Mesendoderm (in vitro differentiated cells): ENCODE data around the gene EMD.

Experiments
- DNase-seq: peaks from one replicate; pipeline ENCODE4 v3.0.0; 2013
- H2AK5ac ChIP-seq: 2 replicates; pipeline ENCODE4 v1.6.1; 2013; ENCODE audit warnings: low read length, inconsistent platforms
- H2BK120ac ChIP-seq: 2 replicates; pipeline ENCODE4 v1.6.1; 2013; ENCODE audit warnings: low read depth, mild to moderate bottlenecking, low read length, moderate library complexity, mixed read lengths
- H2BK15ac ChIP-seq: replicated peaks from 2 replicates; pipeline ENCODE4 v1.6.1; 2013; ENCODE audit warnings: low read depth, mild to moderate bottlenecking, moderate library complexity
- H2BK5ac ChIP-seq: 2 replicates; pipeline ENCODE4 v1.6.1; 2013; ENCODE audit warnings: low read length, inconsistent platforms
- H3K18ac ChIP-seq: 2 replicates; pipeline ENCODE4 v1.6.1; 2013; ENCODE audit warnings: mild to moderate bottlenecking, low read length, mixed read lengths
- H3K23ac ChIP-seq: one replicate; pipeline ENCODE4 v1.6.1; 2013; ENCODE audit warnings: low read length
- H3K27ac ChIP-seq: 2 replicates; pipeline ENCODE4 v1.5.1; 2013; ENCODE audit warnings: low read depth, mild to moderate bottlenecking, inconsistent platforms, low read length, moderate library complexity
- H3K27me3 ChIP-seq: 2 replicates; pipeline ENCODE4 v1.6.1; 2013; ENCODE audit warnings: low read length, control low read depth, mild to moderate bottlenecking, inconsistent platforms; ENCODE audit not compliant: insufficient read depth, poor library complexity
- H3K36me3 ChIP-seq: 2 replicates; pipeline ENCODE4 v1.6.1; 2013; ENCODE audit warnings: low read length, inconsistent platforms; ENCODE audit not compliant: control insufficient read depth, insufficient read depth
- H3K4ac ChIP-seq: one replicate; pipeline ENCODE4 v1.6.1; 2013; ENCODE audit warnings: low read depth, mild to moderate bottlenecking, low read length, moderate library complexity
- H3K4me1 ChIP-seq: 2 replicates; pipeline ENCODE4 v1.6.1; 2013; ENCODE audit warnings: low read depth, low read length, inconsistent platforms; ENCODE audit not compliant: control insufficient read depth
- H3K4me2 ChIP-seq: 2 replicates; pipeline ENCODE4 v1.6.1; 2013; ENCODE audit warnings: low read length
- H3K4me3 ChIP-seq: 2 replicates; pipeline ENCODE4 v1.5.1; 2013; ENCODE audit warnings: mild to moderate bottlenecking, low read length
- H3K56ac ChIP-seq: one replicate; pipeline ENCODE4 v1.6.1; 2013; ENCODE audit warnings: low read length
- H3K79me1 ChIP-seq: 2 replicates; pipeline ENCODE4 v1.6.1; 2013; ENCODE audit warnings: low read length, inconsistent platforms
- H3K79me2 ChIP-seq: 2 replicates; pipeline ENCODE4 v1.6.1; 2013; ENCODE audit warnings: mild to moderate bottlenecking, low read length; ENCODE audit not compliant: control insufficient read depth, insufficient read depth
- H3K9ac ChIP-seq: 2 replicates; pipeline ENCODE4 v1.6.1; 2013; ENCODE audit warnings: low read length, inconsistent platforms
- H4K5ac ChIP-seq: one replicate; pipeline ENCODE4 v1.6.1; 2013; ENCODE audit warnings: low read length
- H4K8ac ChIP-seq: one replicate; pipeline ENCODE4 v1.6.1; 2013; ENCODE audit warnings: low read depth, mild to moderate bottlenecking, control low read depth, low read length, moderate library complexity
- WGBS: extraction: QIAGEN DNeasy Blood & Tissue Kit; methylation state at CpG from one replicate; pipeline ENCODE4 v1.1.7; 2013; ENCODE audit warnings: low lambda C conversion rate, missing lambda C conversion rate; ENCODE audit not compliant: insufficient coverage; ENCODE audit errors: extremely low coverage; 5-methylcytosine and 5-hydroxymethylcytosine counted together

Gene EMD

GRCh38 chrX:154402622-154403127, 23.6 kb downstream of the EMD start:
- no peaks in the 10 kb centered on the region for H3K4me1 ChIP-seq
- H3K4ac ChIP-seq: no peak overlapping the region
- no peak overlapping the region for H2AK5ac ChIP-seq
- H3K79me2 ChIP-seq: peaks cover 15% of the 10 kb centered on the region
- no peak overlapping the region for H4K5ac ChIP-seq
- no peak overlapping the region for H3K4me3 ChIP-seq
- no peak overlapping the region for H4K8ac ChIP-seq
- H3K4me2 ChIP-seq: no peak overlapping the region
- H2BK120ac ChIP-seq: no peak overlapping the region
- H2BK15ac ChIP-seq: no peak overlapping the region
- H3K36me3 ChIP-seq: peaks cover 12% of the 10 kb centered on the region
- WGBS: no CpG with 5 or more reads among the region's 19 CpGs
- no peak overlapping the region for H3K23ac ChIP-seq
- H3K18ac ChIP-seq: no peak overlapping the region
- no peak overlapping the region for H2BK5ac ChIP-seq
- no peak for DNase-seq
- no peak overlapping the region for H3K9ac ChIP-seq
- no peak overlapping the region for H3K56ac ChIP-seq
- no peak overlapping the region for H3K27ac ChIP-seq
- H3K79me1 ChIP-seq: peaks cover 1% of the 10 kb centered on the region
- H3K27me3 ChIP-seq: no peaks in the 10 kb centered on the region

GRCh38 chrX:154403192-154403591, 24.1 kb downstream of the EMD start:
- Histone ChIP-seq H4K5ac (no peak overlapping the region), H2BK5ac (no peak overlapping the region), H3K4me1 (no peaks in the 10 kb centered on the region), H3K56ac (no peak overlapping the region), H3K4me2 (no peak overlapping the region), H3K79me2 (peaks cover 15% of the 10 kb centered on the region), H3K4me3 (no peak overlapping the region), H3K27ac (no peak overlapping the region), H2BK15ac (no peak overlapping the region), H4K8ac (no peak overlapping the region), H2BK120ac (no peak overlapping the region), H3K18ac (no peak overlapping the region), H3K79me1 (peaks cover 1% of the 10 kb centered on the region), H2AK5ac (no peak overlapping the region), H3K27me3 (no peaks in the 10 kb centered on the region), H3K9ac (no peak overlapping the region), H3K4ac (no peak overlapping the region), H3K36me3 (peaks cover 12% of the 10 kb centered on the region), H3K23ac (no peak overlapping the region)
- WGBS: no CpG with 5 or more reads among the region's 10 CpGs
- DNase-seq: no peak

GRCh38 chrX:154403858-154404257, 24.8 kb downstream of the EMD start:
- WGBS: no CpG with 5 or more reads among the region's 4 CpGs
- Histone ChIP-seq H2BK15ac (no peak overlapping the region), H3K4me3 (no peak overlapping the region)

DNA sequence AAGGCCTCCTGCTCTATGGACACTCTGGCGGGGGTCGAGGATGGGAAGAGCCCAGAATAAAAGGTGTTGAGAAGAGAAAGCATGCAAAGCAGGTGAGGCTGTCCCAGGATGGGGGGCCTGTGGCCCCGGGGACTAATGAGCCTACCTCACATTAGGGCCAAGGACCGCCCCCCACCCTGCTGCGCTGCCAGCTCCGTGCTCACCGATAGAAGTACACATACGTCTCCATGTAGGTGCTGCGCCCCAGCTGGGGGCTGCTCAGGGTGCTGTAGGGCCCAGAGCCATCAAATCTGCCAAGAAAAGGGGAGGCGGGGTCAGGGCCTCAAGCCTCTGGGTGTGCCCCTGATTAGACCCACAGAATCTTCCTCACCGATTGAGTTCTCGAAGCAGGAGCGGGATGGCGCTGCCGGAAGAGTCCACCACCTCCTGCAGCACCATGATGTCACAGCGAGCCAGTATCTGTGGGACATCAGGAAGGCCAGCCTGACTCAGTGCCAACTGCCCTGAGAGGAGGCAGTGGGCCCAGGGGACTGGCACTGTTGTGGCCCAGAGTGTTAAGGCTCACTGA, 25.6 kb downstream of the EMD start:
- Histone ChIP-seq H4K8ac (no peak overlapping the region), H3K79me2 (peaks cover 2% of the 10 kb centered on the region), H3K4me2 (no peak overlapping the region), H3K4me3 (no peak overlapping the region), H3K56ac (no peak overlapping the region), H3K27ac (no peak overlapping the region), H3K36me3 (peaks cover 5% of the 10 kb centered on the region), H3K9ac (no peak overlapping the region), H2AK5ac (no peak overlapping the region), H4K5ac (no peak overlapping the region), H3K18ac (no peak overlapping the region), H3K23ac (no peak overlapping the region), H3K79me1 (peaks cover 1% of the 10 kb centered on the region), H2BK5ac (no peak overlapping the region), H2BK120ac (no peak overlapping the region), H3K4ac (no peak overlapping the region), H3K27me3 (no peaks in the 10 kb centered on the region), H2BK15ac (no peak overlapping the region), H3K4me1 (no peaks in the 10 kb centered on the region)
- DNase-seq: no peak
- no CpG with 5 or more reads among the region's 16 CpGs for WGBS

More at GRCh38 chrX:154403858-154404257, 24.8 kb downstream of the EMD start:
- Histone ChIP-seq H4K5ac (no peak overlapping the region), H3K79me2 (peaks cover 10% of the 10 kb centered on the region), H3K27ac (no peak overlapping the region), H3K23ac (no peak overlapping the region), H2BK5ac (no peak overlapping the region), H2BK120ac (no peak overlapping the region), H2AK5ac (no peak overlapping the region), H3K4me2 (no peak overlapping the region), H4K8ac (no peak overlapping the region), H3K4me1 (no peaks in the 10 kb centered on the region), H3K27me3 (no peaks in the 10 kb centered on the region), H3K4ac (no peak overlapping the region), H3K9ac (no peak overlapping the region), H3K79me1 (peaks cover 1% of the 10 kb centered on the region), H3K56ac (no peak overlapping the region), H3K18ac (no peak overlapping the region), H3K36me3 (peaks cover 12% of the 10 kb centered on the region)
- no peak for DNase-seq

DNA sequence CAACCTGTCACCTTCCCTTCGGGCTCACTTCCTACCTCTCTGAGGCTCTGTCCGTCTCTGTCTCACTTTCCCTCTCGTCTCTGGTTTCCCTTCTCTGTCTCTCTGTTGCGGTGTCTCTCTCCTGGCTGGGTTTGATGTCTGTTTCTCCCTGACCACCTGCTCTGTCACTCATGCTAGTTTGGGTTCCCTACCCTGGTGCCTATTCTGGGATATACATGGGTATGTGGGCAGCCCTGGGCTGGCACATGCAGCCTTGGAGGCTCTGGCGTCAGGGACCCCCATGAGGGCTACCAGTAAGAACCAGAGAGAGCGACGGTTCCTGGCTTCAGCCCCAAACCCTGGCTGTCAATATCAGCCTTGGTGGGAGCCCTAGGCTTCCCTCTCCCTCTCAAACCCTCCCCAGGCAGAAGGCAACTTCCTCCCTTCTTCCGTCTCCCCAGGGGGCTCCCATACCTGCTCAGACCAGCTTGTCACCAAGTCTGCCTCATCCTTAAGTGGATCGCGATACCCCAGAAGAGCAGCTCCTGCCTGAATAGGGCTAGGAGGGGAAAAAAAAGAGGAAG, 29.6 kb downstream of the EMD start:
- H3K23ac ChIP-seq: no peak overlapping the region
- no peak overlapping the region for H2BK15ac ChIP-seq
- H3K27ac ChIP-seq: no peak overlapping the region

More for the DNA sequence above, 29.6 kb downstream of the EMD start:
- H2AK5ac ChIP-seq: no peak overlapping the region
- H3K4ac ChIP-seq: no peak overlapping the region
- H3K79me2 ChIP-seq: no peaks in the 10 kb centered on the region
- H2BK5ac ChIP-seq: no peak overlapping the region
- no peaks in the 10 kb centered on the region for H3K36me3 ChIP-seq
- no peak overlapping the region for H2BK120ac ChIP-seq
- H3K9ac ChIP-seq: peak overlapping the region; percentile 78
- H4K5ac ChIP-seq: no peak overlapping the region
- no peaks in the 10 kb centered on the region for H3K4me1 ChIP-seq
- DNase-seq: no peak
- no peaks in the 10 kb centered on the region for H3K79me1 ChIP-seq
- no peaks in the 10 kb centered on the region for H3K27me3 ChIP-seq
- H4K8ac ChIP-seq: no peak overlapping the region
- no peak overlapping the region for H3K4me3 ChIP-seq
- H3K18ac ChIP-seq: no peak overlapping the region
- peak overlapping the region; percentile 83 for H3K56ac ChIP-seq
- WGBS: no CpG with 5 or more reads among the region's 10 CpGs
- H3K4me2 ChIP-seq: peak overlapping the region; percentile 44
